OCI-M1 (cell line): ENCODE measurements around the gene MYLK4.

Experiments used
- DNase-seq: peaks from one replicate; lab custom pipeline; 2025; lab: John Stamatoyannopoulos, UW

Gene MYLK4

DNA sequence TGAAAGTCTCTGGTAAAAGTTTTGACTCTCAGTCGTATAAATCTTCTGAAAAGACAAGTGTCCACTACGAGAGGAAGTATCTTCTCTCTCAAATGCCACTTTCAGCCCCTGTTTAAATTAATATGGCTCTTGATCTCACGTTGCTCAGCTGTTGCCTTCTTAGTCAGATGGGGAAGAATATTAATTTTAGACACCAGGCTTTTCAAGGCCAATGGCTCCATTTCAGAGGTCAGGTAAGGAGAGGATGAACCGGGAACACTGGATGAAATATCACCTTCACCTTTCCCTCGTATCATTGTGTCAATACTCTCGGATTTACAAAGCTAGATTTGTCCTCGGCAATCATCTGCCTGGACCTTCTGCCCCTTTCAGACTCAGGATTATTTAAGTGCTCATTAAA, at the start of gene MYLK4:
Gene MYLK4 (minus strand): TSS at position 91 of the 400 bp plus-strand sequence. CDS start 1,628 bp downstream, outside the sequence.
- DNase-seq: no peak

DNA sequence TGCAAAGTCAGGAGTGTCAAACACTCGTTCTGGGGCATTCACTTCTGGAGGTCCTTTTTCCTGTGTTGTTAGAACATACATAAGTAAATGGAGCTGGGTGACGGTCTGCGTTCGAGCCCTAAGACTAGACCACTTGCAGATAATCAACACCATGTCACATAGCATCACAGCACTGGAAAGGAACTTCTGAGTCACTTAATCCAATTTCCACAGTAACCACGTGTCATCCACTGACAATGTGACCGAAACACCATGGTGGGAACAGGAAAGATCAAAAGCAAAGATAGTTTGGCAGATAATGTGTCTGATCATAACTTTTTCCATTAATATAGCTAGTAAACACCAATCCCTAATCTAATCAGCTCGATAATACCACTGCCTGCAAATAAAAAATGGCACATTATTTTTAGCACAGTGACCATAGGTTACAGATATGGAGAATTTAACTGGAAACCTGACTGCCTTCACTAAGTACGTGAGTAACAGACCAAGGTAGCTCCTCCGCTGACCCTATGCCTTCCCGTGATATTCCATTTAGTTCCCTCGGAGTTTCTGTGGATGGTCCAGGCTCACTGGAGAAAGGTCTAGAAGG, 49.3 kb upstream of the MYLK4 start:
- DNase-seq: peak; percentile 22

DNA sequence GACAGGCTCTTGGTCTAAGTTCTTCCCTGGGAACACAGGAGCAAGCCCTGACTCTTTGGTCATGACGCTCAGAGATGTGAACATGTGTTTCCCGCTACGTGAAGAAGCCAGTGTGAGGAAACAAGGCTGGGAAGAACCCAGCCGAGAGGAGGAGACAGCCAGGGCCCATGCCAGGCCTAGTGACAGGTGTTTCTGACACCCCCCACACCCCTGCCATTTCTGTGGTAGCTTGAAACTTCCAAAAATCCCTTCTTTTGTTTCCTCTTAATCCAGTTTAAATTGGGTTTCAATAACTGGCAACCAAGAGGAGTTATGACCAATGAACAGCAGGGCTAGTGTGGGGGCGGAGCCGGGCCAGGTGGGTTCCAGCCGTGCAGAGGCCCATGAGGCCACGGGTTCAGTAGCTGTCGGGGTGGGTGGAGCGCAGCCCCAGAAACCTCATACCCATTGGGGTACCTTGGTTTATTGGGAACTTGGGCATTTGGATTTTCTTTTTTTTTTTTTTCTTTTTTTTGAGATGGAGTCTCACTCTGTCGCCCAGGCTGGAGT, 47.9 kb upstream of the MYLK4 start:
- DNase-seq: no peak

DNA sequence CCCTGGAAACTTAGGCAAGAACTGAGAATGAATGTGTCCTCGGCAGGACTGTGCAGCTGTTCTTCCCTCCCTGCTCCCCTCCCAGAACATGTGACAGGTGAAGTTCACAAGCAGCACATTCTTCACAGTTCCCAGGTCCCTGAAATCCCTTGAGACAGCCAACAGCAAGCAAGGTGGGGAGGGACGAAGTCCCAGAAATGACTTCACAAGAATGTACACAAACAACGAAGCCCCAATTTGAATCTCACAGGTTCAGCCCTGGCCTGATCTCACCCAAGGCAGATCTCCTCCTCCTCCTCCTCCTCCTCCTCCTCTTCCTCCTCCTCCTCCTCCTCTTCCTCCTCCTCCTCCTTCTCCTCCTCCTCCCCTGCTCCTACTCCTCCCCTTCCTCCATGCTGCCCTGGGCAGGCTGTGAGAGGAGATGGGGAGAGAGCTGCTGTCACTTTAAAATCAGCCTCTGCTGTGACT, 46.9 kb upstream of the MYLK4 start:
- no peak for DNase-seq

DNA sequence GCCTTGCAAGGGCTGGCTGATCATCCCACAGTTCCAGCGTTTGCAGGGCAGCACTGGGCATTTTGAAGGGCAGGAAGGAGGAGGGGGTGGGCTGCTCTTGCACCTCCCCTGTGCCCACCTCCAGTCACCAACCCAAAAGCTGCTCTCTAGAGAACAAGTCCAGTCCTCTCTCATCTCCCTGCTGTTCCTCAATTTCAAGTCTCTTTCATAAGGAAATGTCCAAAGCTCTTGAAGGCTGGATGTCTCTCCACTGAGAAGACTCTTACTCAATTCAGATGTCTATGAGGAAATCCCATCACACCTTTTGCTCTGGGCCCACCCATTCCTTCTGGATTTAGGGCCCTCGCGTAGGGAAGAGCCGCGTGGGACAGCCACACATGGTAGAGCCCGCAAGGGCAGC, 46.1 kb upstream of the MYLK4 start:
- DNase-seq: no peak

DNA sequence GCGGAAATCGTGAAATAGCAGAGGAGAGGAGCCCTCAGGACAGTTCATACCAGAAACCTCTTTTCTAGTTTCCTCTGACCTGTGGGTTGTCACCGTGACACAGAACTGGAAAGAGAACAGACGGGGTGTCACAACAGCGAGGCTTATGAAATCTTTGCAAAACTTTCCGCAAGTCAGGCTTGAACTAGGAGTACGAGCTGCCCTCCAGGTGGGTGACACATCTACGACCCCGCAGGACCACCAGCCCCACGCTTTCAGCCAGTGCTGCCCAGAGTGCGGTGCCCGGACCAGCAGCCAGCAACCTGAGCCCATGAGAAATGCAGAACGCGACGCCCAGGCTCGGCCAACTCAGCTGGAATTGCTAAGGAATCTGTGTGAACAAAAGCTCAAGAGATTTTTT, 45.2 kb upstream of the MYLK4 start:
- DNase-seq: no peak

DNA sequence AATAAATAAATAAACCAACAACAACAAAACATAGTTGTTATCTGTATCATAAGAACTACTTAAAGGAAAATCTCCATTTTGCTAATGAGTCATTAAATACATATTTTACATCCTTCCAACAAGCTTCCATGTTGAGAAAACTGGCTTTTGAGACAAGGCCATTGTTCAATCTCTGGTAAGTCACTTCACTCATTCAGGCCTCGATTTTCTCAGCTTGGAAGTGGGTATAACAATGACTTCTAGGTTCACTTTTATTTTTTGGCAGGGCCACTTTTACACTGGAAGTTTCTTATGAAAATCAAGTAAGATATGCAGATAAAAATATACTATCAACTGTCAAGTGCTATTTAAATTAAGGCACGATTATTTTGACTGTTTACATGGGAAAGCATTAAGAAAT, 44.4 kb upstream of the MYLK4 start:
- no peak for DNase-seq

DNA sequence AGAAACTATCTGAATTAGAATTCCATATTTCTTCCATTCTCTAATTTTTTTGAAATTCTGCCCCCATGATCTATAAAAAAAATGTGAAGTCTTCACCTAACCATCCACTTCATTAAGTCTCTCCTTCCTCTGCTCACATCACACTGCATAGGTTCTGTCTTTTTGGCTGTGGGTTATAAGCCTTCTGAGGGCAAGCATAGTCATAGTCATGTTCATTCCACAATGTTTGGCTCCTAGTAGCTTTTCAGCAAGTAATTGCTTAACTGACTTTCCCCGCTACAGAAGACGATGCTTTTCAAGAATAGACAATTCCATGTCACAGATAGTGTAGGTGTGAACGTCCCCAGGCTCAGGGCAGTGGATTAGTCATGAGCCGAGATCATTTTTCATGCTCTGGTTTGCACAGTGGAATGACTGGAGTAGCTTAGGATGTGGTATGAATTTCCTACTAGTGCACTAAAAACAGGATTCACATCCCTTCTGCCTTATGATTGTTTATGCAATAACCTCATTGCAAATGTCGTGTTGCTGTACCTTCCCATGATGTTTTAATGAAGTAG, 43.5 kb upstream of the MYLK4 start:
- DNase-seq: no peak

DNA sequence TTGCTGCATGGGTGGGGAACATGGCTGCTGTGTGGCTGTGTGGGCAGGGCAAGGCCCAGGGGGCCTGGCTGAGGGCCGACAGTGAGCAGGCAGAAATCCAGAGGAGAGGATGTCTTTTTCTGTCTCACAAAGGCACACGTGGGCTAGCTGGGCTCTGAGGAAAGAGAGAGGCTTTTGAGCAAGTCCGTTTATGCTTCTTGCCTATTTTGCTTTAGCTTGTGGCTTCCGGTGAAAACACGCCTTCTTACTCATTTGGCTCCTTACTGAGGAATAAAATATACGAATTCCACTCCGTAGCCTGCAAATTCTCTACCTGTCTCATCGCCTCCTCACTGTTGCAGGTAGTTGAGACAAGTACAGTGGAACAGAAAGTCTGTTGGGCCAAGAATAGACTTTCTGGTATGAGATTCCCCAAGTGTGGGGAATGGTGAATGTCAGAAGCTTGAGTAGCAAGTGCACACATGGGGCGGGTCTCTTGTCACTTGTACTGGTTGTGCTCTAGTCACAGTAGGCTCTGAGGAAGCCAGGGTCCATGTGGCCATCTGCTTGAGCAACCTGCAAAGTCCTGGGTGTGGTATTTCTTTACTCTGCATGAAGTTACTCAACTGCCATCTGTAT, 42.9 kb upstream of the MYLK4 start:
- DNase-seq: peak; percentile 4

DNA sequence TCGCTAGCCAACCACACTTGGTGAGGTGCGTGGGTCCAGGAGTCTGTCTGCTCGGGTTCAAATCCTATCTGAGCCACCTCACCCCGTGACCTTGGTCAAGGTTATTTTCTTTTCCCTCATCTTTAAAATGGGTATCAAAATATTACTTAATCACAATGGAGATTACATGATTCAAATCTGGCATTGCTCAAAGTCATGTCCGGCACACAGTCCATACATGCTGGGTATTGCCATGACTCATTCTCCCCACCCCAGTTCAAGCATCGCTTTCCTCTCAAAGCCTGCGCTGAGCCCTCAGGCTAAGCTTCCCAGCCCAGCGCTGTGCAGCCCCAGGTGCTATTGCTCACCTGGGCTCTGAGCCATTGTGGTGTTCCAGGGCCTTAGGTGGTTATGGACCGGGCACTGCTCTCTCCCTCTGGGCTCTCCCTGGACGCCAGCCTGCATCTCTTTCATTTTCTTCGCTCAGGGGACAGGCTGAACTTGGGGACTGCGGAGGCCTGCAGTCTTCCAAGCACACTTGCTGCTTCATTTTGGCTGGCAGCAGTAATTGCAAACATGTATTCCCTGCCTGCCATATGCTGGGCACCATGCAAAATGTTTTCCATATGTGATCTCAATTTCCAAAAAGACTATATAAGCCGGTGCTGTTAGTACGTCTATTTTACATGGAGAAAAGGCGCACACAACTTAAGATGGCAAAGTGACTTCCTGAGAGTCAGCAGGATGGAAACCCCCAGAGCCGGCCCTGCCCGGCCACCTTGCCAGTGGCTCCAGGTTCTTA, 41.8 kb upstream of the MYLK4 start:
- DNase-seq: no peak

DNA sequence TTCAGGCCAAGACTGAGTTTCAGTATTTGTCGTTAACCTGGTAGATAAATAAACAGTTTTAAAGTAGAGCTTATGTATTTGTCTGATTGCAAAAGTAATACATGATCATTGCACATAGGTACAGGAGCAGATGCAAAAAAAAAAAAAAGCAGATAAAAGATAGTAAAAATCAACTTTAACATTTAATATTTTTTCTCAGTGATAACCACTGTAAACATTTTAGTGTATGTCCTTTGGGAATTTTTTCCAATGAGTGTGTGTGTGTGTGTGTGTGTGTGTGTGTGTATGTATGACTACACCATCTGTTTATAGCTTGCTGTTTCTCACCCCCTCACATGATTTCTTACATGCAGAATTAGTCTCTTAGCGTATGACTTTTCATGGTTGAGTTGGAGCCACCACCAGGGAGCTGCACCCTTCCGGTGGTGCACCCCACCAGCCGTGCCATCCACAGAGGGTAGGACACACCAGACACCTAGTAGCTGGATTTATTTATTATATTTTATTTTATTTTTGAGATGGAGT, 40.8 kb upstream of the MYLK4 start:
- no peak for DNase-seq

DNA sequence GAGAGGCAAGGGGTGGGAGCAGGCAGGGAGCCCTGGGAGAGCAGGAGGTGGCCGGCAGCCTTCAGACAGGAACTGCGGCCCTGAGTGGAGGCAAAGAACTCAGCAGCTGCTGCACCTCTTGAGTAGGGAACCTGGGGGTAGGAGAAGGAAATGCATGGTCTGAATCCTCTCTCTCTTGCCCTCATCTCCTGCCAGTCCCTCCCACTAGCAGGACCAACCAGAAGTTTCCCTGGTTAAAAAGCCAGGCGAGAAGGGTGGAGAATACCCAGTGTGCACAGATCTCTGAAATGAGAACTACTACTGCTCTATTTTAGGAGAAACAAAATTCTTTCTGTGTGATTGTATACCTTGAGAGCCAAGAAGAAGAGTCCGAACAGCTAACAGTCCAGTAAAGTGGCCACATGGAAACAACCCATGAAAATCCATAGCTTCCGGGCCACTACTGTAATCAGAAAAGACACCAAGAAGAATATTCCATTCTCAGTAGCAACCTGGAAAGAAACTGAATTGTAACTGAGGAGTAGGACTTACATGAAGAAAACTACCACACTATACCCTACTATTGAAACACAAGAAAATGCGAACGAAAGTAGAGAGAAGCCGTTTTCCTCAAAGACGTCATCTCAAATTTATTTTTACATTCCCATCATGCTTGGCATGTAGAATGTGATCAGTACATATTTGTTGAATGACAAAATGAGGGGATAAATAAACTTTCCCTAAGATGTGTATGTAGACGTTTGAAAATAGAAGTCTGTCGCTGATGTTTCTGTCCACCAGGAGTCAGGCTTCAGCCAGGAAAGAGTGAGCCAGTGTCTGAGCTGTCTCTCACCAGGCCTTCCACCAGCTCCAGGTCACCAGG, 40.1 kb upstream of the MYLK4 start:
- DNase-seq: peak; percentile 86

DNA sequence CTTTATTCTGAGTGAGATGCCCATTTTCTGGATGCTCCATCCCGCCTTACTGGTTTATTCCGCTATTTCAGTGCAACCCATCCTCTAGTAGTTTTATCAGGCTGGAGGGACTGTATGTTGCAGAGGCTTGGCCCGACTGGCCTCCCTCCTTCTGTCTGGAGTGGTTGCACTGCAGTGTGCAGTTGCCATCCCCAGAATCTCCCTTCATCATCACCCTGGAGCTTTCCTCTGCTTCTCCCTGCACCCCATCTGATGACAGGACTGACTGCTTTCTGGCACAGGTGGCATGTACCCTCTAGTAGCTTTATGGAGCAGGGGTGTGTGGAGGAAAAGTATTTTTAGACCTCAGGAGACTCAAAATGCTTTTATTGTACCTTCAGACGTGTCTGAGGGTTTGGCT, 35.5 kb upstream of the MYLK4 start:
- no peak for DNase-seq

DNA sequence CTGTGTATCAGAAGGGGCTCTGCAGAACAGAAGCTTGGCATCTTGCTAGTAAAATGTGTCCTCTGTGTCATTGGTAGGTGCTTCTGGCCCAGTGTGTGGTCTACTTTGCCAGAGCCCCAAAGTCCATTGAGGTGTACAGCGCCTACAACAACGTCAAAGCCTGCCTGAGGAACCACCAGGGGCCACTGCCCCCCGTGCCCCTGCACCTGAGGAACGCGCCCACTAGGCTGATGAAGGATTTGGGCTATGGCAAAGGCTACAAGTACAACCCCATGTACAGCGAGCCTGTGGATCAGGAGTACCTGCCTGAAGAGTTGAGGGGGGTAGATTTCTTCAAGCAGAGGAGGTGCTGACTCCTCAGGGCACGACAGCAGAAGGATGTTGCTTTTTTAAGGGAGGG, 34.2 kb upstream of the MYLK4 start:
- no peak for DNase-seq

DNA sequence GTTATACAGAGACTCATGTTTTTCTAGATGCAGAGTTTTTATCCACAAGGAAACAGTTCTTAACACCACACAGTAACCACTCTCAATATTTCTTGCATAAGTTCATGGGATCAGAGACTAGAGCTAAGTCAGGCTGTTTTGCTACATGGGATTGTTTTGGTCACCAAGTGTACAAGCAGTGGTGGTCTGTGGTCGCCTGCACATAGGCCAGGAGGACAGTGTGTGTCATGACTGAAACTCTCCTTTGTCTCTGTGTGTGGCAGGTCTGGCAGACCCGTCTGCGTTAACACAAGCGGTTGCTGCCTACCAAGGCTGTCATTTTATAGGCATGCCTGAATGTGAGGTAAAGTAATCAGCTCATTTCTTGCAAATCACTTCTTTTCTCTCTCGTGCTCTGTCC, 33.3 kb upstream of the MYLK4 start:
- no peak for DNase-seq

DNA sequence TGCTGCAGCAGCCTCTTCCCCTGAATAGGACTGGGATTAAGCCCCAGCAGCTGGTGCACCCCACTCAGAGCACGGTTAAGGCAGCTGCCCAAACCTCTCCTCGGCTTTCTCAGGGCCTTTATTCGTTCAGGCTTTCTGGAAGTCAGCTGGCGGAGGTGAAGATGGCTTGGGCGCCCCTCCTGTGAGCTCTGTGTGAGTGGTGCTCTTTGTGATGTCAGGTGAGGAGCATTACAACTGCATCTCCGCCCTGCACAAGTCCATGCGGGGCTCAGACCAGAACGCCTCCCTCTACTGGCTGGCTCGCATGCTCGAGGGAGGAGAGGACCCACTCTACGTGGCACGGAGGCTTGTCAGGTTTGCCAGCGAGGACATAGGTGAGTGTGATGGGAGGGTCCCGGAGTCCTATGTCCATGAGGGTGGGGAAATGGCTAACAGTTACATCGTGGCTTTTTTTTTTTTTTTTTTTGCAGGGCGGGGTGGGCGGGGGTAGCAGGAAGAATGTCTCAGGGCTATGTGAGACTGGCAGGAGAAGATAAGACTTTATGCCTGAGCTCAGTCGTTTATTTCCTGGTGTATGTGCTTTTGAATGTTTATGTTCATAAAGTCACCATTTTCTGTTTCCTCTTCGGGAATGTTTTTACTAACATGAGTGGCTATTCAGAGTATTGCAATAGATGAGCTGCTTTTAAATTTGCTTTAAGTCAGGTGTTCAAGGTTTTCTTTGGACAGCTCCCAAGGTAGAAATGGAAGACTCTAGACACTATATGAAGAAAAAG, 32.7 kb upstream of the MYLK4 start:
- peak; percentile 83 for DNase-seq

DNA sequence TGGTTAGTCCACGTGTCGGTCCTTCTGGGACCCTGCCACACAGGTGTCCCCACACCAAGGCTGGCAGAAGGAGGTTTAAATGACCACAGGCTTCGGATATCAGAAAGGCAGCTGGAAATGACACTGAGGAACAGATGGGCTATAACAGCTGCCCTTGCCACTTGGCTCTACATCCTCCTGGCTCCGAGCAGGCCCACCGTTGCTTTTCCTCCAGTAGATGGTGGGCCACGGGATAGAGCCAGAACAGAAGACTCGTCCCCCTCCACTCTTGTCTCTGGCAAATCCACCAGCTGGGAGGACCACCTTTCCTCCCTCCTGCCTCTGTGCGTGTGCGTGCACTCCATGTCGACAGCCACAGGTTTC, 32.1 kb upstream of the MYLK4 start:
- DNase-seq: no peak

DNA sequence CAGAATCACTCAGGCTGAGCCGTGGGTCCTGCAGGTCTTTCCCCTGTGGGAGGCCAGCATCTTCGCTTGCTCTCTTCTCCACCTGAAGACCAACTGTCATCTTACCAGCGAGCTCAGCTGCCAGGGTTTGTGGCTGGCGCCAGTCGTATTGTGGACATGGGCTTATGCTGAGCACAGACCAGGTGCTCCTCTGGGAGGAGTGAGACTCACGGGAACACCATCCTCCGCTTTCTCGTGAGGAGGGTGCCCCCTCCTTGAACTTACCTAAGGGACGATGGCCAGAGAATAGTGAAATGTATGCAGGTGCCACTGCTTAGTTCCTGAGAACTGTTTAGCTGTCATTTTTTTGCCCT, 31.6 kb upstream of the MYLK4 start:
- no peak for DNase-seq

DNA sequence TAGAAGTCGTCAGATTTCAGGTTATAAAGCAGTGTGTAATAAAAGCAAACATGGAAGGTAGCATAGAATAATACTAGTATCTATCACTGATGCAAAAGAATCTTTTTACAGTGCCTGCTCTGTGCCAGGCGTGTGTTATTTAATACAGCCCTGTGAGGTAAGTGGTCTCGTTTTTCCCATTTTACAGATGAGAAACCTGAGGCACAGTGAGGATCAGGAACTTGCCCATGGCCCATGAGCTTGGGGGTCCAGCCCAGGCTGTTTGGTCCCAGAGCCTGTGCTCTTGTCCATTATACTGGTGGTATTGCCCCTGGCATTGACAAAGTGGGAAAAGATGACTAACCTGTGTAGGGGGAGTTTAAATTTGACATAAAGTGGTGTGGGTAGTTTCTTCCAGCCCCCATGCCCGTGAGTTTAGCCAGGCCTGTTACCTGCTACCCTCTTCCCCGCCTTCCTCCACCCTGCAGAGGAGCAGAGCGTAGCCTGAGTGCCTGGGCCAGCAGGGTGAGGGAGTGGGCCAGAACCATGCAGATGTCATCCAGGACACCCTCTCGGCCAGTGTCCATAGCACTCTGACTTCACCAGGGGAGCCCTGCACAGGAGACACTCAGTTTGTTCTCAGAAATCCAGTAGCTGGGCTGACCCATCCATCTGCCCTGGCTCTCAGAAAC, 31.1 kb upstream of the MYLK4 start:
- DNase-seq: no peak

DNA sequence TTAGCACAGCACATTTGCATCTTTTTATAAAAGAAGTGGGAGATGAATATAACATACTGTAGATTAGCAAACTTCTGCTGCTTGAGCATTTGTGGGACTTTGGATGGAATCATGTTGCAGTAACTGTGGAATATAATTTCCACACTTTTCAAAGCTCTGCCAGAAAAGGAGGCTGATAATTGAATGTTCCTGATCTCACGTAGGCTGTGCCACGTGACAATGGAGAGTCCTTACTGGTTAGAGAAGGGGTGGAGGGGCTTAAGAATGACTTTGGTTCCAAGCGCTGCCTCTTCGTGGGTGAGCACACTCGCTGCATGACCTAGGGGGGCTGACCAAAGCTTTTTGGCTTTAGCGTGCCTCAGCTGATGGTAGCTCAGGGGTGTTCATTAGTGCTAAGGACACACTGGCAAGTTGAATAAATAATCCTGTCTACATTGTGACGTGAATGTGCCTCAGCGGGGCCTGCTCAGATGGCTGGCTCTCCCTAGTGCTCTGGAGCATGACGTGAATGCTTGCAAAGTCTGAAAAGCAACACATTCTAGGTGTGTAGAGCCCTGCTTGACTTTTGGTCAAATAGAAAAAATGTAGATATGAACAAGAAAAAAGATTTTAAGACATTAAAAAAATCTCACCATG, 29.5 kb upstream of the MYLK4 start:
- no peak for DNase-seq
